Activated CD4-positive, alpha-beta T cell treated with anti-CD3 and anti-CD28 coated beads, Interleukin-2, Interleukin-4, amounts not matched to agents 100 ng/mL and 50 ng/mL, durations not matched to agents 16 hours and 8 hours (primary cell): ENCODE measurements around the gene EPM2A.

ENCODE experiments used
- DNase-seq: peaks from one replicate; pipeline ENCODE4 v3.0.0-alpha.2; 2020; ENCODE audit warnings: low spot score

Gene EPM2A

DNA sequence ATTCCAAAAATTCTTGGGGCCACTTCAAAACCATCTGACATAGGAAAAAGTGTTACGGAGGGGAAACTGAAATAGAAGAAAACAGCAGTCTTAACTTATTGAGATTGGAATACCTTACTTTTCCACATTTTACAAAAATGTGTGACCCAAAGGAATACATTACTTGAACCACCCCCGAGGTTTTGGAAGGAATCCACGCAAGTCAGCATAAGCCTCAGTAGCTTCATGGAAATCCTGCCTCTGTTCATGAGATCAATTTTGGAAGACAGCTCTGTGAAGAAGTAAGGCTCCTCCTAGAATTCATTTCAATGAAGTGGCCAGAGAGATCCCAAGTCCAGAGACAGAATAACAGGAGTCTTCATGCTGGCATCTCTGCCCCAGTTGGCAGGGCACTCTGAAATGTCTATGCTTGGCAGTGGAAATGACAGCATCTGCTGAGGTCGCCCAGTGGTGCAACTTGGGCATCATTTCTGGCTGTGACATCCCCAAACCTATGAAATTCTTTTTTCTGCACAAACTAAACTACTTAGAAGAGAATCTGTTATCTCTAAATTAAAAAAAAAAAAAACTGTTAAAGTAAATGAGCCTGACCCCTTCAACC, 132.5 kb downstream of the EPM2A start:
- DNase-seq: no peak

- DNase-seq: no peak
Observed at GRCh38 chr6:145601397-145601796, 133.9 kb downstream of the EPM2A start.

- no peak for DNase-seq
Observed at GRCh38 chr6:145600299-145600698, 135.0 kb downstream of the EPM2A start.

- no peak for DNase-seq
Observed at GRCh38 chr6:145588981-145589380, 146.3 kb downstream of the EPM2A start.

GRCh38 chr6:145587334-145587733, 148.0 kb downstream of the EPM2A start:
- no peak for DNase-seq

GRCh38 chr6:145583753-145584152, 151.6 kb downstream of the EPM2A start:
- DNase-seq: no peak
